OCI-LY1 (cell line): ENCODE results near the gene STAT5A.
"Not testable (repeated sequence)": the region's sequence is repeated elsewhere in the genome, so short reads cannot be mapped to it uniquely, and the experiment has no call there.

Source experiments
- H2AFZ ChIP-seq: fragments of 200-600 bp; sonication (generic), shearing (Covaris generic); 2 replicates; pipeline ENCODE4 v1.6.0; 2014; ENCODE audit warnings: antibody characterized with exemption, mild to moderate bottlenecking, low read length
- H3F3A ChIP-seq: fragments of 200-600 bp; sonication (generic), shearing (Covaris generic); 2 replicates; pipeline ENCODE4 v1.6.0; 2014; ENCODE audit warnings: mild to moderate bottlenecking, antibody characterized with exemption, low read length, moderate library complexity; ENCODE audit not compliant: insufficient read depth
- H3K27ac ChIP-seq: fragments of 200-600 bp; sonication (generic); 2 replicates; pipeline ENCODE4 v1.5.1; 2014; ENCODE audit warnings: low read length, mixed run types, mild to moderate bottlenecking, low read depth; ENCODE audit not compliant: poor library complexity, severe bottlenecking
- H3K27me3 ChIP-seq: fragments of 200-600 bp; sonication (generic); 2 replicates; pipeline ENCODE4 v1.6.0; 2014; ENCODE audit warnings: antibody characterized with exemption, mild to moderate bottlenecking, low read length, moderate library complexity; ENCODE audit not compliant: insufficient read depth
- H3K36me3 ChIP-seq: fragments of 200-600 bp; sonication (generic); 2 replicates; pipeline ENCODE4 v1.6.1; 2014; ENCODE audit warnings: mild to moderate bottlenecking, antibody characterized with exemption, low read length, moderate library complexity, mixed read lengths; ENCODE audit not compliant: insufficient read depth
- H3K4me1 ChIP-seq: fragments of 200-600 bp; sonication (generic); 2 replicates; pipeline ENCODE4 v1.5.1; 2014; ENCODE audit warnings: mild to moderate bottlenecking, low read length, moderate library complexity; ENCODE audit not compliant: insufficient read depth, severe bottlenecking
- H3K4me2 ChIP-seq: fragments of 200-600 bp; sonication (generic), shearing (Covaris generic); 2 replicates; pipeline ENCODE4 v1.6.1; 2014; ENCODE audit warnings: low read length
- H3K4me3 ChIP-seq: fragments of 200-600 bp; sonication (generic); 2 replicates; pipeline ENCODE4 v1.5.1; 2014; ENCODE audit warnings: low read length, low read depth, mild to moderate bottlenecking, mixed read lengths; ENCODE audit not compliant: poor library complexity, severe bottlenecking
- H3K79me2 ChIP-seq: fragments of 200-600 bp; shearing (Covaris generic); 2 replicates; pipeline ENCODE4 v1.6.1; 2016; ENCODE audit warnings: mixed run types, low read length, mixed read lengths; ENCODE audit not compliant: insufficient read depth
- H3K9ac ChIP-seq: fragments of 200-600 bp; sonication (generic), shearing (Covaris generic); 2 replicates; pipeline ENCODE4 v1.6.1; 2014; ENCODE audit warnings: mild to moderate bottlenecking, low read length, mixed read lengths
- H3K9me2 ChIP-seq: fragments of 200-600 bp; sonication (generic), shearing (Covaris generic); 2 replicates; pipeline ENCODE4 v1.6.1; 2014; ENCODE audit warnings: low read depth, mild to moderate bottlenecking, low read length, mixed read lengths
- H3K9me3 ChIP-seq: fragments of 200-600 bp; shearing (Covaris generic); 2 replicates; pipeline ENCODE4 v1.6.1; 2014; ENCODE audit warnings: low read length, mixed read lengths
- H4K20me1 ChIP-seq: fragments of 200-600 bp; sonication (generic), shearing (Covaris generic); 2 replicates; pipeline ENCODE4 v1.6.0; 2016; ENCODE audit warnings: mild to moderate bottlenecking, low read length; ENCODE audit not compliant: insufficient read depth
- CTCF ChIP-seq: fragments of 200-600 bp; sonication (generic), shearing (Covaris generic); IDR thresholded peaks from 2 replicates; pipeline ENCODE4 v1.5.1; 2017; ENCODE audit warnings: mild to moderate bottlenecking, antibody characterized with exemption, low read length, moderate library complexity, mixed read lengths
- EZH2 ChIP-seq: fragments of 200-600 bp; sonication (generic), shearing (Covaris generic); IDR thresholded peaks from 2 replicates; pipeline ENCODE4 v1.8.0; 2017; ENCODE audit warnings: borderline replicate concordance, mixed run types, mild to moderate bottlenecking, antibody characterized with exemption, low read length, moderate library complexity, mixed read lengths

The STAT5A gene

GRCh38 chr17:42291129-42291528, 2.8 kb downstream of the STAT5A start:
- no peak overlapping the region for H3K4me2 ChIP-seq
- H4K20me1 ChIP-seq: no peaks in the 10 kb centered on the region
- no peak overlapping the region for H3K9ac ChIP-seq
- H3K27me3 ChIP-seq: peaks cover 18% of the 10 kb centered on the region
- H3F3A ChIP-seq: no peaks in the 10 kb centered on the region
- no peak overlapping the region for H3K4me3 ChIP-seq
- no peaks in the 10 kb centered on the region for H3K9me3 ChIP-seq
- TF ChIP-seq EZH2: no peak
- no peak for TF ChIP-seq CTCF
- H3K9me2 ChIP-seq: no peaks in the 10 kb centered on the region
- no peak overlapping the region for H2AFZ ChIP-seq
- H3K79me2 ChIP-seq: no peaks in the 10 kb centered on the region
- peaks cover 4% of the 10 kb centered on the region for H3K4me1 ChIP-seq
- H3K36me3 ChIP-seq: no peaks in the 10 kb centered on the region
- H3K27ac ChIP-seq: no peak overlapping the region

GRCh38 chr17:42294469-42295398, 6.4 kb downstream of the STAT5A start:
- Histone ChIP-seq H3K27me3 (0 out of 2 replicates have a peak, but pooled peaks cover 3% of the 10 kb centered on the region), H2AFZ (no peak overlapping the region), H3K4me3 (no peak overlapping the region), H3K9ac (no peak overlapping the region), H3K4me1 (no peaks in the 10 kb centered on the region), H3K27ac (no peak overlapping the region), H3K9me2 (no peaks in the 10 kb centered on the region), H3K4me2 (no peak overlapping the region), H3K9me3 (no peaks in the 10 kb centered on the region), H3K79me2 (no peaks in the 10 kb centered on the region), H3F3A (no peaks in the 10 kb centered on the region), H3K36me3 (no peaks in the 10 kb centered on the region), H4K20me1 (no peaks in the 10 kb centered on the region)
- no peak for TF ChIP-seq EZH2

- no peaks in the 10 kb centered on the region for H3K79me2 ChIP-seq
- H3K9ac ChIP-seq: no peak overlapping the region
- H3K9me2 ChIP-seq: no peaks in the 10 kb centered on the region
- H2AFZ ChIP-seq: no peak overlapping the region
- H3K27ac ChIP-seq: no peak overlapping the region
- TF ChIP-seq EZH2 (no peak), CTCF (no peak)
- no peaks in the 10 kb centered on the region for H3K4me1 ChIP-seq
- no peaks in the 10 kb centered on the region for H3K36me3 ChIP-seq
- no peaks in the 10 kb centered on the region for H3F3A ChIP-seq
- no peak overlapping the region for H3K4me3 ChIP-seq
- H3K4me2 ChIP-seq: no peak overlapping the region
- no peaks in the 10 kb centered on the region for H4K20me1 ChIP-seq
- no peaks in the 10 kb centered on the region for H3K9me3 ChIP-seq
- no peaks in the 10 kb centered on the region for H3K27me3 ChIP-seq
Observed at GRCh38 chr17:42296012-42296411, 7.7 kb downstream of the STAT5A start.

- H3K36me3 ChIP-seq, H3K4me2 ChIP-seq, H3K79me2 ChIP-seq: not testable (repeated sequence)
Observed at GRCh38 chr17:42297775-42298174, 9.5 kb downstream of the STAT5A start.

DNA sequence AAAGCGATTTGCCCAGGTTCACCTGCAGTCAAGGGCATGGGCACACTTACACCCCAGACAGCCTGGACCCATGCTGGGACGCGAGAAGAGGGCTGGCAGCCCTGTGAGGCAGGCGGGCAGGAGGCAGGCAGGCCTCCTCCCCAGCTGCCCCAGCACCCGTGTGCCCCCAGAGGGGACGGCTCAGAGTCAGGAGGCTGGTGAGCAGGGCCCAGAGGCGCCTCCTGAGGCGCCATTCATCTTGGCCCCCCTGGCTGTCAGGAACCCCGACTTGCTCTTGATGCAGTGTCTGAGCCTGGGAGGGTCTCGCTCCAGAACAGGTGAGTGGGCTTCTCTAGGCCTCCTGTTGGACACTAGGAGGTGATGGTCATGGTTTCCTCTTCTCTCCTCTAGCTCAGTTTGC, 11.1 kb downstream of the STAT5A start:
- H3K27me3 ChIP-seq, H3K4me1 ChIP-seq, H3K9me3 ChIP-seq, H3F3A ChIP-seq, H2AFZ ChIP-seq, H3K27ac ChIP-seq, H3K9me2 ChIP-seq, H3K36me3 ChIP-seq, H3K79me2 ChIP-seq, H3K4me2 ChIP-seq, H3K9ac ChIP-seq, H3K4me3 ChIP-seq, H4K20me1 ChIP-seq: not testable (repeated sequence)

More at GRCh38 chr17:42297775-42298174, 9.5 kb downstream of the STAT5A start:
- H2AFZ ChIP-seq, H3K9me2 ChIP-seq, H3K27me3 ChIP-seq, H3K27ac ChIP-seq, H3F3A ChIP-seq, H4K20me1 ChIP-seq, H3K9me3 ChIP-seq, H3K4me1 ChIP-seq, H3K4me3 ChIP-seq, H3K9ac ChIP-seq: not testable (repeated sequence)

DNA sequence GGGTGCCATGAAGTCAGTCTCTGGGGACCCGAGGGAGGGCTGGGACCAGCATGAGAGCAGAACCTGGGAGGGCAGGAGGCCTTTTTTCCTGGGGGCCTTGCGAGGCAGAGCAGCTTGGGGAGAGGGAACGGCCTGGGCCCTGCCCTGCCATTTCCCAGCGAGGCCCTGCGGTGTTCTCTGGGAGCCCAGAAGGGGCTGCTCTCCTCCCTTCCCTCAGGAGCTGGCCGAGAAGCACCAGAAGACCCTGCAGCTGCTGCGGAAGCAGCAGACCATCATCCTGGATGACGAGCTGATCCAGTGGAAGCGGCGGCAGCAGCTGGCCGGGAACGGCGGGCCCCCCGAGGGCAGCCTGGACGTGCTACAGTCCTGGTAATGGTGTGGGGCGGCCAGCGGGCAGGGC, 11.6 kb downstream of the STAT5A start:
- not testable (repeated sequence) for H3K9me3 ChIP-seq, H3K4me3 ChIP-seq, H3K9ac ChIP-seq, H3K4me2 ChIP-seq, H4K20me1 ChIP-seq, H3K79me2 ChIP-seq, H2AFZ ChIP-seq, H3K9me2 ChIP-seq, H3K4me1 ChIP-seq, H3F3A ChIP-seq, H3K36me3 ChIP-seq, H3K27me3 ChIP-seq, H3K27ac ChIP-seq
